Caco-2 (cell line): ENCODE measurements around the gene WDFY4. TPM values are rescaled to one million over a fixed set of nuclear protein-coding genes. Genes with fewer than 3 reads are reported as not detected.

Experiments used
- BruUV-seq: library from RNA; stranded (reverse); fragments of 400-500 nt; replicated peaks from 2 replicates; lab custom pipeline; 2021; lab: Mats Ljungman, UMichigan
- CTCF ChIA-PET: fragments of 300-600 bp; sonication (Branson Sonifier 250); formaldehyde crosslinking; loops from one replicate; lab custom pipeline; 2022; ENCODE audit warnings: antibody characterized with exemption; lab: Charles Lee
- POLR2A ChIA-PET: fragments of 300-600 bp; sonication (Branson Sonifier 250); formaldehyde crosslinking; loops from one replicate; lab custom pipeline; 2022; ENCODE audit warnings: antibody characterized with exemption; lab: Charles Lee
- DNase-seq, 2 experiments: peaks; one replicate each; pipeline versions ENCODE4 v3.0.0 to v3.0.0-alpha.2; 2020 to 2022
- H3K27me3 ChIP-seq: replicated peaks from 2 replicates; pipeline ENCODE4 v1.6.0; 2011; ENCODE audit warnings: low read length; ENCODE audit not compliant: control insufficient read depth, insufficient read depth
- H3K36me3 ChIP-seq: 2 replicates; pipeline ENCODE4 v1.5.1; 2011; ENCODE audit warnings: low read length; ENCODE audit not compliant: control insufficient read depth, insufficient read depth
- H3K4me1 ChIP-seq: fragments of 250-450 bp; sonication (Bioruptor Pico); 2 replicates; pipeline ENCODE4 v1.5.1; 2020; ENCODE audit warnings: mild to moderate bottlenecking
- H3K4me3 ChIP-seq: 2 replicates; pipeline ENCODE4 v1.5.1; 2011; ENCODE audit warnings: low read depth, mild to moderate bottlenecking, control low read depth, low read length
- H3K9me3 ChIP-seq: fragments of 250-450 bp; sonication (Bioruptor Pico); 2 replicates; pipeline ENCODE4 v1.5.1; 2020; ENCODE audit warnings: mild to moderate bottlenecking, moderate library complexity
- H3K27ac Mint-ChIP-seq: one replicate; pipeline ENCODE4 v1.8.0; 2022; ENCODE audit warnings: mixed read lengths; ENCODE audit not compliant: unreplicated experiment
- H3K27me3 Mint-ChIP-seq: one replicate; pipeline ENCODE4 v1.8.0; 2022; ENCODE audit warnings: mixed read lengths; ENCODE audit not compliant: insufficient read depth, unreplicated experiment
- H3K36me3 Mint-ChIP-seq: one replicate; pipeline ENCODE4 v1.8.0; 2022; ENCODE audit warnings: mild to moderate bottlenecking, mixed read lengths; ENCODE audit not compliant: insufficient read depth, unreplicated experiment
- H3K4me1 Mint-ChIP-seq: one replicate; pipeline ENCODE4 v1.8.0; 2022; ENCODE audit warnings: low read depth, mixed read lengths; ENCODE audit not compliant: unreplicated experiment
- H3K4me3 Mint-ChIP-seq: one replicate; pipeline ENCODE4 v1.8.0; 2022; ENCODE audit warnings: mild to moderate bottlenecking, moderate library complexity, mixed read lengths; ENCODE audit not compliant: unreplicated experiment
- H3K9me3 Mint-ChIP-seq: one replicate; pipeline ENCODE4 v1.8.0; 2022; ENCODE audit warnings: mixed read lengths; ENCODE audit not compliant: unreplicated experiment
- CTCF ChIP-seq, 2 experiments: fragments of 200-600 bp in 1 of 2; IDR thresholded peaks; 1 replicate in 1 of 2; 2 replicates in 1 of 2; pipeline versions ENCODE4 v1.5.1 to v1.8.0; 2011 to 2022; ENCODE audit warnings: antibody characterized with exemption in 1 of 2, control low read depth in 1 of 2, inconsistent platforms in 1 of 2, low read depth in 1 of 2, low read length in 1 of 2, mild to moderate bottlenecking in 1 of 2, moderate library complexity in 1 of 2; ENCODE audit not compliant: insufficient read depth in 1 of 2, severe bottlenecking in 1 of 2, unreplicated experiment in 1 of 2
- intact Hi-C: fragments of 100-400 bp; cut with micrococcal nuclease; formaldehyde crosslinking; loops from one replicate; pipeline ENCODE4 v1.10.0; 2022; ENCODE audit not compliant: unreplicated experiment
- total RNA-seq: library from RNA; stranded (reverse); gene quantifications from 2 replicates; pipeline ENCODE4 v1.2.3, GENCODE V29; 2022

WDFY4 gene
- total RNA-seq, 1 experiment from 2014 or later: not detected

GRCh38 chr10:48900371-48900801, 215.7 kb downstream of the WDFY4 start:
- H3K9me3 ChIP-seq: no peaks in the 10 kb centered on the region
- no peaks in the 10 kb centered on the region for H3K4me1 ChIP-seq
- H3K36me3 ChIP-seq: no peaks in the 10 kb centered on the region
- no peaks in the 10 kb centered on the region for H3K9me3 Mint-ChIP-seq
- CTCF ChIA-PET: no interaction called here
- H3K27me3 Mint-ChIP-seq: peaks cover 29% of the 10 kb centered on the region
- H3K4me3 ChIP-seq: no peak overlapping the region
- DNase-seq: no peak
- no peaks in the 10 kb centered on the region for H3K36me3 Mint-ChIP-seq
- no peak overlapping the region for H3K27ac Mint-ChIP-seq
- POLR2A ChIA-PET: no interaction called here
- no peaks in the 10 kb centered on the region for H3K4me1 Mint-ChIP-seq
- BruUV-seq: no TSS peak
- intact Hi-C loops: no loop called here
- no peak for TF ChIP-seq CTCF (IDR thresholded peaks at IDR 0.05; ENCODE audit: insufficient read depth in 1 of 2, low read depth in 1 of 2, low read length in 1 of 2, severe bottlenecking in 1 of 2, unreplicated experiment in 1 of 2)
- peaks cover 3% of the 10 kb centered on the region; the same call in 1 of the 2 replicates for H3K27me3 ChIP-seq
- H3K4me3 Mint-ChIP-seq: no peak overlapping the region

GRCh38 chr10:48901319-48901718, 216.6 kb downstream of the WDFY4 start:
- H3K36me3 Mint-ChIP-seq: no peaks in the 10 kb centered on the region
- ChIA-PET CTCF (no interaction called here), POLR2A (no interaction called here)
- H3K9me3 ChIP-seq: no peaks in the 10 kb centered on the region
- no peak for TF ChIP-seq CTCF (IDR thresholded peaks at IDR 0.05; ENCODE audit: insufficient read depth in 1 of 2, low read depth in 1 of 2, low read length in 1 of 2, severe bottlenecking in 1 of 2, unreplicated experiment in 1 of 2)
- H3K4me3 ChIP-seq: no peak overlapping the region
- no peaks in the 10 kb centered on the region for H3K9me3 Mint-ChIP-seq
- no peaks in the 10 kb centered on the region for H3K36me3 ChIP-seq
- no peak overlapping the region for H3K27ac Mint-ChIP-seq
- no peaks in the 10 kb centered on the region for H3K4me1 ChIP-seq
- no TSS peak for BruUV-seq
- intact Hi-C loops: no loop called here
- peaks cover 29% of the 10 kb centered on the region for H3K27me3 Mint-ChIP-seq
- peaks cover 3% of the 10 kb centered on the region for H3K27me3 ChIP-seq
- no peak for DNase-seq
- H3K4me1 Mint-ChIP-seq: no peaks in the 10 kb centered on the region
- H3K4me3 Mint-ChIP-seq: no peak overlapping the region

- Histone ChIP-seq H3K27me3 (peaks cover 3% of the 10 kb centered on the region), H3K4me1 (no peaks in the 10 kb centered on the region), H3K4me3 (no peak overlapping the region), H3K36me3 (no peaks in the 10 kb centered on the region), H3K9me3 (no peaks in the 10 kb centered on the region)
- DNase-seq: no peak
- ChIA-PET POLR2A (no interaction called here), CTCF (no interaction called here)
- Mint-ChIP-seq H3K9me3 (no peaks in the 10 kb centered on the region), H3K4me1 (no peaks in the 10 kb centered on the region), H3K27me3 (peaks cover 29% of the 10 kb centered on the region), H3K27ac (no peak overlapping the region), H3K36me3 (no peaks in the 10 kb centered on the region), H3K4me3 (no peak overlapping the region)
- no TSS peak for BruUV-seq
- no peak for TF ChIP-seq CTCF (IDR thresholded peaks at IDR 0.05; ENCODE audit: insufficient read depth in 1 of 2, low read depth in 1 of 2, low read length in 1 of 2, severe bottlenecking in 1 of 2, unreplicated experiment in 1 of 2)
- intact Hi-C loops: no loop called here
These were observed 217.4 kb downstream of the WDFY4 start for GRCh38 chr10:48902096-48902495.
